Kidney tubule cell (primary cell): ENCODE data around the gene SPPL2C.

Source experiments
- DNase-seq: peaks from one replicate; pipeline ENCODE4 v3.0.0-alpha.2; 2018; ENCODE audit warnings: low spot score

Gene SPPL2C

DNA sequence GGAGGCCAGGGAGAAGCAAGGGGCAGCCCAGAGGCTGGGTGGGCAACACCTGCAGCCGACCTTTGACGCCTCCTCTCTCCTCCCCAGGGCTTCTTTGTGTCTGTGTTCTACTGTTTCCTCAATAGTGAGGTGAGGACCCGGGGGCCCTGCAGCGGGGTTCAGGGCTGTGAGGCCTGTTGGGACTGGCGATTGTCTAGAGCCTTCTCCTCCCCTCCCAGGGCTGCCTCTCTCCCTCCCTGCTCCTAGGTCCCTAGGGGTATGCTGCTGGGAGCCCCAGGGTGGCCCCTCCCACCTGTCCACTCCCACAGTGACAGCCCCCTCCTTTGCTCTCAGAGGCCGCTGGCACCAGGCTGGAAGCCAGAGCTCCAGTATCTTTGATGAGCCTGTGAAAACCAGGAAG lies 10.8 kb upstream of the SPPL2C start:
- no peak for DNase-seq

DNA sequence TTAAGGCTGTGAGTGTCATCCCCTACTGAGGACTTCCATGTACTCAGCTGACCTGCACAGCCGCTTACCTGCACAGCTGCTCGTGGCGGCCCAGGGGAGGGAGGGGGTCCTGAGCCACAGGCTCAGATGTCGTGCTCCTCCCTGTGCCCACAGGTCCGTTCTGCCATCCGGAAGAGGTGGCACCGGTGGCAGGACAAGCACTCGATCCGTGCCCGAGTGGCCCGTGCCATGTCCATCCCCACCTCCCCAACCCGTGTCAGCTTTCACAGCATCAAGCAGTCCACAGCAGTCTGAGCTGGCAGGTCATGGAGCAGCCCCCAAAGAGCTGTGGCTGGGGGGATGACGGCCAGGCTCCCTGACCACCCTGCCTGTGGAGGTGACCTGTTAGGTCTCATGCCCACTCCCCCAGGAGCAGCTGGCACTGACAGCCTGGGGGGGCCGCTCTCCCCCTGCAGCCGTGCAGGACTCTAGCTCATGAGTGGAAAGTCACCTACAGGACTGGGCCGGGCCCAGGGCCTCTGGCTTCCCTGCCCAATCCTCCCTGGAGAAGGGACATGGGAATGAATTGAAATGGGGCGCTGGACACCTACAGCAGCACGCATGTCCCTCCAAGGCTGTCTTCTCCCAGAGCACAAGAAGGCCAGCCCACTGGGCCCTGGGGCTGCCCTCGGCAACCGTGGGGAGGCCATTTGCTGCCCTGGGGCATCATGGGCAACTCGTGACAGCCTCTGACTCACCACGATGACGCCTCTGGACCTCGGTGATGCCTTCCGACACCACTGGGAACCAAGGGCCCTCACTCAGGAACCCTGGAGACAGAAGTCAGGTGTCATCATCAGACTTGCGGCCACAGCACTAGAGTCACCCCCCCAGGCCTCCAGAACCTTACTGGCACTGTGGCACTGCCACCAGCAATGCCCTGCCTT lies 9.9 kb upstream of the SPPL2C start:
- DNase-seq: no peak

DNA sequence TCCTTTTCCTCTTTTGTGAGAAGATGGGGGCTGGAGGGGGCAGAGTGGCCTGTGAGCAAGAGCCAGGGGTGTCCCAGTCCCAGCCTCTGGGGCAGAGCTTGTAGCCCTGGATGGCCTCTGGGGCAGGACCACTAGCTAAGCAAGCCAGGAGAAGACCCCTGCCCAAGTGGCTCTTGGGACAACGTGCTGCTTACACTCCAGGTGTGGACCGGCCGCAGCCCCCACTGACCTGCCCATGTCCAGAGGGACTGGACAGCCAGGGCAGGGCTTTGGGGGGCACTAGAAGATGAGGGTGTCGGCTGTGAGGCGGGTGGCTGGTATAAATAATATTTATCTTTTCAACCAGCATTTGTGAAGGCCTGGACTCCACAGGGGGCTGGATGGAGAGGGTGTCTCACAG lies 9.2 kb upstream of the SPPL2C start:
- DNase-seq: no peak

DNA sequence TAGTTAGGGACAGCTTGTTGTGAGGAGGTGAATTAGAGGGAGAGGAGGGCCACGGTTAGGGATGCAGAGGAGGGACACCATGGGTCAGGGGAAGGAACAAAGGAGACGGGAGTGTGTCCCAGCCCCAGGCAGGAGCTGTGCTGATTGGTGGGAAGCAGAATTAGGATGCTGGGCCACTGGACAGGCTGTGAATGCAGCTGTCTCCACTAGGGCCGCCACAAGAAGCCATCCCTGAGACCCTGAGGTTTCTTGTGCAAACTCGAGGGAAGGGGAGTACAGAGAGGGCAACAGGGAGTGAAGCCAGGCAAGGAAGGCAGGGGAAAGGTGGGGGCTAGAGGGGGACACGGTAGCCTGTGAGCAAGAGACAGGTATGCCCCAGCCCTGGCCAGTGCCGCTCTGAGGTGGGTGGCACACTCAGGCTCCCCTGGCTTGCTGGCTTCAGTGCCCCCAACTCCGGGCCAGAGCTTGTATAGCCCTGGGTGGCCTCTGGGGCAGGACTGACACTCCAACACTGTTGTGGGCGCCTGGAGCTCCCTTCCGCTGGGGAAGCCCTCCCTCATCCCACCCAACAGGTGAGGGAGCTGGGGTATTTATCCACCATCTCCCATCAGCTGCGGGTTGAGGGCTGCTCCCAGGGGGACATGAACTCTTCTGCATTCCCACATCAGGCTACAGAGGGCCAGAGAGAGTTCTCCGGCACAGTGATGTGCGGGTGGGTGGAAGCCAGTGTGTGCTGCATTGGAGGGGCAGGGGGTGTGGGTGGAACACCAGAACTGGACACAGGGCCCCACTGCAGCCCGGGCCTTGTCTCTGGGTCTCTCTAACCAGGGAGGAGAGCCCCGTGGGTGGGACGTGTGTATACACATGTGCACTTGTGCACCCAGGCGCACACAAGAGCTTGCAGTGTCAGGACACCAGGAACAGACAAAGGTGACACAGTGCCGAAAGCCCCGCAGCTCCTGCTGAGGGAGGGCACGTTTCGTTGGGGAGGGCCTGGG lies 8.3 kb upstream of the SPPL2C start:
- DNase-seq: no peak

DNA sequence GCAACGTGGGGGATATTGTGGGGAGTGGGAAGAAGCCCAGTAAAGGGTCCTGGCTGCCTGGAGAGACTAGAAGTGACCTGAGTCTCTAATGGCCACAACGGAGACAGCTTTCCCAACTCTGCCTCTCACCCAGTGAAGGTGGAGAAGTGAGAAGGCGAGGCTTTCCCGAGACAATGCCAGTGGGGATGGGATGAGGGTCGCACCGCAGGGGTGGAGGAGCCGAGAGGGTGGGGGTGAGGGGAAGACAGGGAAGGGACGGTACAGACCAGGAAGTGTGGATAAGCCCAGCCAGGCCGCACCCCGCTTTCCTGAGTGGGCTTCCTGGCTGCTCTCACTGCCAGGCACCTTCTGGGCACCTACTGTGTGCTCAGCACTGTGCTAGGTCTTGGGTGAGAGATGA lies 7.5 kb upstream of the SPPL2C start:
- no peak for DNase-seq

DNA sequence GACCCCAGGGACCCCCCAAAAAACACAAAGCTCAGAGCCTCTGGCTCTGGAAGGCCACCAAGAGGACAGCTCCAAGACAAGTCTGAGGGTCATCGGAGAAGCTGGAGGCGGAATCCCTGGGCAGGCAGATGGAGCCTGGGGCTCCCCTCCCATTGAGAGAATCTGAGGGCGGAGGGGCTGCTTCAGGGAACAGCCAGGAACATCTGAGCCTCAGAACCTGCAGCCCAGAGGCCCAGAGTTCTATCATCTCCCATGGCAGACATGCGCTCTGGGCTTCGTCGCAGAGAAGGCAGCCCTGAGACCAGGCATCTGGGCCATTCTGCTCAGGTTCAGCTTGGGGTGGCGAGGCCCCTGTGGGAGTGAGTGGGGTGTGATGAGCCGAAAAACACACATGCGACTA lies 7.1 kb upstream of the SPPL2C start:
- DNase-seq: no peak

DNA sequence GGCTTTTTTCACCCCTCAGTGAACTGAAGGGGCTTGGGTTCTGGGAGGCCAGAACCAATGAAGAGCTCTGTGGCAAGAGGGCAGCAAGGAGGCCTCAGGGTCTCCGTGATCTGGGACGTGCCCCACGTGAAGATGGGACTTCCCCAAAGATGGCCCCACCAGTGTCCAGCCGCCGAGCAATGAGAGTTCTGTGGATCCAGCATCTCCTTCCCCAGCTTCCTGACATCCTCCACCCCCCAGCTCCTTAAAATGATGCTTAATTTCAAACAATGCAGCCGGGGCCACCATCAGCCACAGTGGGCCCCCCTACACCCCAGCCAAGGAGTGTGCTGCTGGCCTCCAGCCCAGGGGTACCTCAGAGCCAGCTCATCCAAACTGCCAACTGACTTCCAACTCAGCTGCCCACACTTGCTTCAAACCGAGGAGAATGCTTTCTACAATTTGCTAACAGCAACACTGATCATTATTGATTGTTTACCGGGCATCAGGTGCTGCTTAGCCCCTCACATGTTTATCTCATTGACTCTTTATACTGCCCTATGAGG lies 5.9 kb upstream of the SPPL2C start:
- no peak for DNase-seq

DNA sequence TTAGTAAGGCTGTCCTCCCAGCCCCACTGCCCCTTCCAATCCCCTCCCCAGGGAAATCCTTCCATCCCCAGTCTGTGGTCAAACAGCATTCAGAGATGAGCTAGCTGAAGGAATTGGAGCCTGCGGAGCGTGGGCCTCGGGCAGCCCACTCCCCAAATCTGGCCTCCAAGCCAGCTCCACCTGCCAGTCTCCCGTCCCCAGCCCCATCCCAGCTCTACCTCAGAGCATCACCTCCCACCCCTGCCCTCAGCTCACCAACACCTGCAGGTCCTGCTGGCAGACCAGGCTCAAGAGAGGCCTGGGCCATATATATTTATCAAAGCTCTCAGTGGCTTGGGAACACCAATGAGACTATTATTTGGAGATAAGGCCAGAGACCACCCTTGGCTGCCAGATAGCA lies 5.2 kb upstream of the SPPL2C start:
- no peak for DNase-seq

DNA sequence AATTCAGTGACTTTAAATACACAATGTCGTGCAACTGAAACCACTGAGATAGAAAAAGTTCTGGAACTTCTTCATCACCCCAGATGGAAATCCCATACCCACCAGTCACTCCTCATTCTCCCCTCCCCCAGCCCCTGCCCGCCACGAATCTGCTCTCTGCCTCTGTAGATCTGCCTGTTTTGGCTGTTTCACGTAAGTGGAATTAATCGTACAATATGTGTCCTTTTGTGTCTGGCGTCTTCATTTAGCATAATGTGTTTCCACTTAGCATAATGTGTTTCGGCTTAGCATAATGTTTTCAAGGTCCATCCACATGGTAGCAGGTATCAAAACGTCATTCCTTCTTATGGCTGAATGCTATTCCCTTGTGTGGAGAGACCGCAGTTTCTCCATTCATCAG lies 3.5 kb upstream of the SPPL2C start:
- DNase-seq: no peak

DNA sequence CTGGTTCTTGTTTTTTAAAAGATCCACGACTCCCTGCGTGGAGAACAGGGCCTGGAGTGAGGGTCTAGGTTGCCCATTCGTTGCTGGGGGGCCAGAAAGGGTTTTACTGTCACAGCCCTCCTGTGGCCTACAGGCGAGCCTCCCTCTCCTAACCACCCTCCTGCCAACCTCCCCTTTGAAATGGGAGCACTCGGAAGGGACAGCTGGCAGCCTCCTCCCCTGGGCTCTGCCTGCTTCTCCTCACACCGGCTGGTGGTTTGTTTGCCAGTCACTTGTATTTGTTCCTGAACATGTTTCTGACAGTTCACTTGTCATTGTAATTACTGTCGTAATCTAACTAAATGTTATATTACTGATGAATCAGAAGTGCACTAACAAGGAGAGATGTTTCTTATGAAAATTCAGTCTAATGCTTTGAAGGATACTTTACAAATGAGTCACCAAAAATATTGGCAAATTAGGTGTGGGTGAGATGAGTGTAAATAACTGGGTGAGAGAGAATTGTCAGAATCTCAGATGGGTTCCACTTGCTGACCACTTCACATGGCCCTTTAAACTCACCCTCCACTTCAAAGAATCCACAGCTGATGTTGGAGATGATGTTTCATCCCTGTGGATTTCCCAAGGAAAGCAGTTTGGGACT lies 2.7 kb upstream of the SPPL2C start:
- no peak for DNase-seq

DNA sequence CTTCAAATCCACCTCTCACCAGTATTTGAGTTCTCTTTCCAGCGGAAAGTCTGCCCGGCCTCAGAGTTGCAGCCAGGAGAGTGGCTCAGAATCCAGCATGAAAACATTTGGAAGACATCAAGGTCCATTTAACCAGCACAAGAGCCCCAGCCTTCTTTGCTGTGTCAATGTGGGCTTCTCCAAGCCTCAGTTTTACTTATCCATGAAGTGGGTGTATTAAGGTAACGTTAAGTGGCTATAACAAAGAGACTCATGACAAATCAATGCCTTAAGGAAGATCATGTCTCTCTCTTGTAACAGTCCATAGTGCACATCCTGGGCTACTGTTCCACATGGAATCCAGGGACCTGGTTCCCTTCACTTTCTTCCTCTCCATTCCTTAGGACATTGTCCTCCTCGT lies 959 bp upstream of the SPPL2C start:
- DNase-seq: no peak

DNA sequence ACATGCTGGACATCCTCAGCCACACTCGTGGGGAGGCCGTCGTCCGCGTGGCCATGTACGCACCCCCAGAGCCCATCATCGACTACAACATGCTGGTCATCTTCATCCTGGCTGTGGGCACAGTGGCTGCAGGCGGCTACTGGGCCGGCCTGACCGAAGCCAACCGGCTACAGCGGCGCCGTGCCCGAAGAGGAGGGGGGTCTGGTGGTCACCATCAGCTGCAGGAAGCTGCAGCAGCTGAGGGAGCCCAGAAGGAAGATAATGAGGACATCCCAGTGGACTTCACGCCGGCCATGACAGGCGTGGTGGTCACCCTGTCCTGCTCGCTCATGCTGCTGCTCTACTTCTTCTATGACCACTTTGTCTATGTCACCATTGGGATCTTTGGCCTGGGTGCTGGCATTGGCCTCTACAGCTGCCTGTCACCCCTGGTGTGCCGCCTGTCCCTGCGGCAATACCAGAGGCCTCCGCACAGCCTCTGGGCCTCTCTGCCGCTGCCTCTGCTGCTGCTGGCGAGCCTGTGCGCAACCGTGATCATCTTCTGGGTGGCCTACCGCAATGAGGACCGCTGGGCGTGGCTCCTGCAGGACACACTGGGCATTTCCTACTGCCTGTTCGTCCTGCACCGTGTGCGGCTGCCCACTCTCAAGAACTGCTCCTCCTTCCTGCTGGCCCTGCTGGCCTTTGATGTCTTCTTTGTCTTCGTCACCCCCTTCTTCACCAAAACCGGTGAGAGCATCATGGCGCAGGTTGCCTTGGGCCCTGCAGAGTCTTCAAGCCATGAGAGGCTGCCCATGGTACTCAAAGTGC lies 900 bp downstream of the SPPL2C start:
- no peak for DNase-seq

DNA sequence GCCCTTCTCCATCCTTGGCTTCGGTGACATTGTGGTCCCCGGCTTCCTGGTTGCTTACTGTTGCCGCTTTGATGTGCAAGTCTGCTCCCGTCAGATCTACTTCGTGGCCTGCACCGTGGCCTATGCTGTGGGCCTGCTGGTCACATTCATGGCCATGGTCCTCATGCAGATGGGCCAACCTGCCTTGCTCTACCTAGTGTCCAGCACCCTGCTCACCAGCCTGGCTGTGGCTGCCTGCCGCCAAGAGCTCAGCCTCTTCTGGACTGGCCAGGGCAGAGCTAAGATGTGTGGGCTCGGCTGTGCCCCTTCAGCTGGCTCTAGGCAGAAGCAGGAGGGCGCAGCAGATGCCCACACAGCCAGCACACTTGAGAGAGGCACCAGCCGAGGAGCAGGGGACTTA lies 1.5 kb downstream of the SPPL2C start:
- DNase-seq: no peak

DNA sequence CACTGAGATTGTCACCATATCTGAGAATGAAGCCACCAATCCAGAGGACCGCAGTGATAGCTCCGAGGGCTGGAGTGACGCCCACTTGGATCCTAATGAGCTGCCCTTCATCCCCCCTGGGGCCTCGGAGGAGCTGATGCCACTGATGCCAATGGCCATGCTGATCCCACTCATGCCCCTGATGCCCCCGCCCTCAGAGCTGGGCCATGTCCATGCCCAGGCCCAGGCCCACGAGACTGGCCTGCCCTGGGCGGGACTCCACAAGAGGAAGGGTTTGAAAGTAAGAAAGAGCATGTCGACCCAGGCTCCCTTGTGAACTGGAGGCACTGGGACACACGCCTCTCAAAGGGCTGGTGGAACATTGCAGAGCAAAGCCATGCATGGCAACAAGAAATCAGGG lies 2.0 kb downstream of the SPPL2C start:
- no peak for DNase-seq

DNA sequence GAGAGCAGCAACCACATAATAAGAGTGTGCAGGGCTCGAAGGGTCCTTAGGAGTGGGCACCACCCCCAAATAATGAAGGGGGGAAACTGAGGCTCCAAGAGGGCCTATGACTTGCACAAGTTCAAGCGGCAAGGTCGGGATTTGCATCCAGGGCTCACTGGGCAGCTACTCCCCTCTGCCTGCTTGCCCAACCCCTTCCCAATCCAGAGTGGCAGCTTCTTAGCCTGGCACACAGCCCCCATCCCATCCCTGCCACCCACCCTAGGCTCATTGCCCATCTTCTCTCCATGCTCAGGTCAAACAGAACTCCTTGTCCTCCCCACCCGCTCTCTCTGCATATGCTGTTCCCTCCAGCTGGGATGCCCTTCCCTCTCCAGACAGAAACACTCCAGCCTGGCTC lies 2.4 kb downstream of the SPPL2C start:
- no peak for DNase-seq

DNA sequence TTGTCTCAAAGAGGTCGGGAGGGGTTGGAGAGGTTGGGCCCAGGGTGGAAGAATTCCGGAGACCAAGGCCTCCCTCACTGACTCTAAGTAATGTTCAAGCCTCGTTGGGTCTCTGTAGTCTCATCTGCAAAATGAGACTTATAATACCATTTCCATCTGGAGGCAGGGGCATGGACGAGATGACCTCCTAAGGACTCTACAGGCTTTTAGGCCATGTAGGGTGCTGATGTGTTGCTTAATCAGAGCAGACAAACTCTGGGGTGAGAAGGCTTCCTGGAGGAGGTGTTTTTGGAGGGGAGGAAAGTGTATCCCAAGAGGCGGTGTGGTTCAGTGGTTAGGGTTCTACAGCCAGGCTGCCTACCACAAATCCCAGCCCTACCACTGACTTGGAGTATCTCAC lies 3.1 kb downstream of the SPPL2C start:
- no peak for DNase-seq

DNA sequence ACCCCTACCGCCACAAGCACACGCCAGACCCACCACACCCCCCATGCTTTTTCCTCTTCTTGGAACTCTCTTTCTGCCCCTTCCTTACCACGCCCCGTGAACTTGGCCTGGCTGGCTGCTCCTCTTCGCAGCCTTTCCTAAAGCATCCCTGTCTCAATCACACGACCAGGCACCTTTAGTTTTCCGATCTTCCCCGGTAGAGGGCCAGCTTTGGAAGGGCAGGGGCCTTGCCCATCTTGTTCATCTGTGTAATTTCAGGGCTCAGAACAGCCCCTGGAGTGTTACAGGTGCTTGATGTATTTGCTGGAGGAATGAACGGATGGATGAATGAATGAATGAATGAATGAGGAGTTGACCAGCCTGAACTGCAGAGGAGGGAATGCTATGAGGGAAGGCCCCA lies 3.7 kb downstream of the SPPL2C start:
- DNase-seq: no peak

DNA sequence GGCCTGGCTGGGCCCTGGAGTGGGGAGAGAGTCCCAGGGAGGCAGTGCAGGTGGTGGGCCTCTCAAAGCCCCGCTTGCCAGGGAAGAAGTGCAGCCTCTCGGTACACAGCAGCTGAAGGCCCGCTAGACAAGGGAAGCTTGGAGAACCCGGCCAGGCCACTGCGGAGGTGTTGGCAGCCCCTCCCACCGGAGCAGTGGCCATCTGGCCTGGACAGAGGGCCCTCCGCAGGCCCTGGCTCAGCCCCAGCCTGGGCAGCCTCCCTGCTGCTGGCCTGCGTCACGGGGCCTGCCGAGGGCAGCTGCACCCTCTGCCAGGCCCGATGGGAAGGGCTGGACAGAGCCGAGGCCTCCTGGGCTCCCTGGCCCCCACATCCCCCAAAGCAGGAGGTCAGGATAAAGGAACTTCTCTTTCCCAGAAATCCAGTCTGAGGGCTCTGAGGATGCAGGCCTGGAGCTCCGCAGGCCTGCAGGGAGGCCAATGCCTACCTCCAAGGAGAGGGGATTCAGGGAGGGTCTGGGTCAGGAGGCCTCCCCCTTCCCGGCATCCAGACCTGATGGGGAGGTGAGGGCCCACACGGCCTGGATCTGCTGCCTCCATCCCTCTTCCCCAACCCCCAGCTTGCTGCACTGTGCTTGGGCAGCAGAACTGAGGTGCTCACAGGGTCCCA lies 4.3 kb downstream of the SPPL2C start:
- DNase-seq: no peak

DNA sequence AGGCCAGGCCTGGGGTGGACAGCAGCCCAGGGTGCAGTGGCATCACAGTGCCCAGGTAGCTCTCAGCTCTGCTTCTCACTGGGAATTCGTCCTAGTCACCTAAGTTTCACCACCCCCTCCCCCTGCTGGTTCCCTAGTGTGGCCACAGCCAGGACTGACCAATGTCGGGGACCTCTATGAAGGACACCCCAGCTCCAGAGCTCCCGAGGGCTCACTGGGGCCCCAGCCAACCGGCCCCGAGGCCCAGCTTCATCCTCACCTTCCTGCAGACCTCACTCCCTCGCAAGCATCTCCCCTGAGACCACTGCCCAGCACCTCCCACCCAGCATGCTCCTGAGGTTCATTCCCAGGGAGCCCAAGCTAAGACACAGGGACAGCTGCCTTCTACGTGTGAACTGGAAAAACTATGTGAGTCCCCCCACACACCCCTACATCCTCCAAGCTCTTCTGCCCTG lies 4.9 kb downstream of the SPPL2C start:
- no peak for DNase-seq

DNA sequence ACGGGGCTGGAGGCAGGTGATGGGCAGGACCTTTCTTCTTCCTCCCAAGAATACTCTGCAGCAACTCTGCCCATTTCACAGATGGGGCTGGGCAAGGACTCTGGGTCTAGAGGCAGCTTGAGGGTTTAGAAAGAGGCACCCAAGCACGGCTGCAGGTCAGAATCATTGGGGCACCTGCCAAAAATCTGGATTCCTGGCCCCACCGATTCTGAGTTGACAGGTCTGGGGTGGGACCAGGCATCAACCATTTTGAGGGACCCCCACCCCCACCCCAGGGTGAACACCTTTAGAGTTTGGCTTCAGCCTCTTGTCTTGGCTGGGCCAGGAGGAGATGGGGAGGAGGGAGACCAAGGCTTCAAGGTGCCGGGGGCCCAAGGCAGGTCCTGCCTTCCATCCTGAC lies 5.3 kb downstream of the SPPL2C start:
- DNase-seq: no peak

DNA sequence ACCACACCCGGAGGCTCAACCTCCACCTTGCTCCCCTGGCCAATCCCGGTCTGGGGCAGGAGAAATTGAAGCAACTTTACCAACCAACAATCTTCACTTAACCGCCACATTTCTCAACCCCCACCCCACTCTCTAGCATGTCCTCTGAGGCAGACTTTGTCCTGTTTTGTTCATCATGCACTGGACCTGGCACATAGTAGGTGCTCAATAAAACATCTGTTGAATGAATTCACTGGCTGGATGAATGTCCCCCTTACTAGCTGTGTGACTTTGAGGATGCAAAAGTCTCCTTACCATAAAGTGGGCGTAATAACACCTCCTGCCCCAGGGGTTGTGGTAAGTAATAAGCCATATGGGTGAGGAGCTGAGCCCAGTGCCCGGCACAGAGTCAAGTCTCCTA lies 5.8 kb downstream of the SPPL2C start:
- no peak for DNase-seq
